ENCODE measurements around the gene ACOT12. TPM values are rescaled to one million over a fixed set of nuclear protein-coding genes. Genes with fewer than 3 reads are reported as not detected.

Gene ACOT12
- total and polyA plus RNA-seq, 2 of the 13 experiments (the other 11 are each of a cell fraction or from before 2014, with no cell fraction given): not detected

GRCh38 chr5:81395262-81395661 is 1.3 kb upstream of the ACOT12 start:
- WGBS (ENCODE audit: low lambda C conversion rate): 30% methylated on average over 3 of the region's 3 CpGs
- no peak for DNase-seq (ENCODE audit: low spot score)
- Histone ChIP-seq H4K20me1 (ENCODE audit: insufficient read depth, low read length) (no peaks in the 10 kb centered on the region), H3K4me1 (ENCODE audit: insufficient read depth, low read length) (no peaks in the 10 kb centered on the region), H3K4me2 (ENCODE audit: low read depth, low read length) (no peak overlapping the region), H3K4me3 (replicated peaks in 1 of 3; ENCODE audit: insufficient read depth in 1 of 3, low read depth in 2 of 3, low read length in 3 of 3) (no peak overlapping the region), H3K9ac (ENCODE audit: insufficient read depth, low read depth, low read length) (no peak overlapping the region), H3K27me3 (ENCODE audit: control insufficient read depth in 1 of 2, insufficient read depth in 2 of 2, low read length in 2 of 2) (peaks cover 2 to 17% of the 10 kb centered on the region in 2 experiments; a peak in 3 of 5 replicates), H3K36me3 (replicated peaks in 1 of 2; ENCODE audit: control insufficient read depth in 1 of 2, insufficient read depth in 2 of 2, low read length in 2 of 2) (no peaks in the 10 kb centered on the region), H3K27ac (ENCODE audit: extremely low read length, insufficient read depth, low read length) (no peak overlapping the region), H2AFZ (ENCODE audit: low read length) (no peak overlapping the region), H3K9me3 (ENCODE audit: low read length) (no peaks in the 10 kb centered on the region), H3K79me2 (ENCODE audit: insufficient read depth, low read length) (no peaks in the 10 kb centered on the region)
- ChIA-PET POLR2A (no interaction called here), CTCF (ENCODE audit: low intra/inter-chr PET ratio, low total read pairs) (no interaction called here)
- TF ChIP-seq RBAK (CRISPR knock-in tag; IDR thresholded peaks at IDR 0.05) (peak; percentile 94), ZNF740 (CRISPR knock-in tag; IDR thresholded peaks at IDR 0.05) (no peak)
- in situ Hi-C loops (cut with HindIII; ENCODE audit: extremely low pct_ligation_motif_present, low pct_unique_long_range_greater_than_20kb) (no loop called here), intact Hi-C loops (cut with micrococcal nuclease; ENCODE audit: unreplicated experiment) (no loop called here)
- FAIRE-seq: no peak
- ATAC-seq: no peak
- BruUV-seq (replicated peaks): no TSS peak

- FAIRE-seq (no peak), DNase-seq (ENCODE audit: low spot score) (no peak), ATAC-seq (no peak; the same call in 2 of the 3 replicates)
- no peaks in the 10 kb centered on the region for H3K36me3 ChIP-seq (replicated peaks in 1 of 2; ENCODE audit: control insufficient read depth in 1 of 2, insufficient read depth in 2 of 2, low read length in 2 of 2)
- H4K20me1 ChIP-seq (ENCODE audit: insufficient read depth, low read length): no peaks in the 10 kb centered on the region
- no peaks in the 10 kb centered on the region for H3K79me2 ChIP-seq (ENCODE audit: insufficient read depth, low read length)
- no peak overlapping the region for H3K27ac ChIP-seq (ENCODE audit: extremely low read length, insufficient read depth, low read length)
- H2AFZ ChIP-seq (ENCODE audit: low read length): no peak overlapping the region
- ChIA-PET POLR2A (no interaction called here), CTCF (ENCODE audit: low intra/inter-chr PET ratio, low total read pairs) (no interaction called here)
- BruUV-seq (replicated peaks): no TSS peak
- H3K9me3 ChIP-seq (ENCODE audit: low read length): no peaks in the 10 kb centered on the region
- in situ Hi-C loops (cut with HindIII; ENCODE audit: extremely low pct_ligation_motif_present, low pct_unique_long_range_greater_than_20kb): no loop called here
- H3K9ac ChIP-seq (ENCODE audit: insufficient read depth, low read depth, low read length): no peak overlapping the region
- TF ChIP-seq ZNF770 (CRISPR knock-in tag; IDR thresholded peaks at IDR 0.05) (peak; percentile 99), ZNF121 (CRISPR knock-in tag; IDR thresholded peaks at IDR 0.05) (peak; percentile 48), CSRNP1 (CRISPR knock-in tag; IDR thresholded peaks at IDR 0.05) (no peak), CTCF (CRISPR knock-in tag; IDR thresholded peaks at IDR 0.05) (peak; percentile 42; the same call in 1 of the 2 replicates)
- H3K4me2 ChIP-seq (ENCODE audit: low read depth, low read length): peak overlapping the region; percentile 67
- peaks cover 2 to 17% of the 10 kb centered on the region in 2 experiments; a peak in 3 of 5 replicates for H3K27me3 ChIP-seq (ENCODE audit: control insufficient read depth in 1 of 2, insufficient read depth in 2 of 2, low read length in 2 of 2)
- intact Hi-C loops (cut with micrococcal nuclease; ENCODE audit: unreplicated experiment): no loop called here
- no peaks in the 10 kb centered on the region for H3K4me1 ChIP-seq (ENCODE audit: insufficient read depth, low read length)
- H3K4me3 ChIP-seq (replicated peaks in 1 of 3; ENCODE audit: insufficient read depth in 1 of 3, low read depth in 2 of 3, low read length in 3 of 3): peak overlapping the region in 2 of 3 experiments; percentile 28 to 64; a peak in 2 of 6 replicates
- 8% methylated on average over 6 of the region's 10 CpGs for WGBS (ENCODE audit: low lambda C conversion rate)
Observed at GRCh38 chr5:81393430-81393782, 528 bp downstream of the ACOT12 start.
